Measurements from ENCODE around the gene RSAD2. TPM values are rescaled to one million over a fixed set of nuclear protein-coding genes. Genes with fewer than 3 reads are reported as not detected.

RSAD2 gene
- total RNA-seq, 2 donors from 2014 or later = 2.2 to 6.8 TPM

DNA sequence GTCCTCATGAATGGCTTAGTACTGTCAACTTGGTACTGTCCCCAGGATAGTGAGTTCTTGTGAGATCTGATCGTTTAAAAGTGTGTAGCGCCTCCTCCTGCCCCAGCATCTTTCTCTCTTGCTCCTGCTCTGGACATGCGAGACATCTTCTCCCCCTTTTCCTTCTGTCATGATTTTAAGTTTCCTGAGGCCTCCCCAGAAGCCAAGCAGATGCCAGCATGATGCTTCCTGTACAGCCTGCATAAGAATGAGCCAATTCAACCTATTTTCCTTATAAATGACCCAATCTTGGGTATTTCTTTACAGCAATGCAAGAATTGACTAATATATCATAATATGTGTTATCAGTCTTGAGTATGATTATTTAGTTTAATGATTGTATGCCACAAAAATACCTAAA lies 3.5 kb upstream of the RSAD2 start:
- Mint-ChIP-seq H3K36me3 (peaks cover 6% of the 10 kb centered on the region), H3K4me3 (no peak overlapping the region), H3K27ac (peak overlapping the region in 1 of 2 donors; percentile 54), H3K4me1 (ENCODE audit: low read depth in 2 of 2) (peaks cover 15 to 29% of the 10 kb centered on the region in 2 donors), H3K9me3 (peaks cover 3% of the 10 kb centered on the region), H3K27me3 (peaks cover 0 to 2% of the 10 kb centered on the region in 2 donors)
- ATAC-seq (no peak), DNase-seq (ENCODE audit: low spot score) (no peak)

DNA sequence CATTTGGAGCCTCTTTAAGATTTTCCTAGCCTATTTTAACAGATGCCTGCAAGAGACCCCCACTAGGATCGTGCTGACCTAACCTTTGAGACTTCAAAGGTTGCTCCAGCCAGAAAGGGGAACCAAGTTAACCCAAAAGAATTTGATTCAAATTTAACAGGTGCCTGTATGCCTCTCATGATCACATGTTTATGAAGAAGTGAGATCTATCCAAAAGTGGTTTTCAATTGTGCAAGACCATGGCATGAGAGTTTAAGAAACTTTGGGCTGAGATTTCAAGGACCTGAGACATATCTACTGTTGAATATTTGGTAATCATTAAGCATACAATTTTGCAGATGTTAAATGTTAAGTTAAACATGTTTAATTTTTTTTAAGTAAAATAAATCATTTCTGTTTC lies 1.3 kb upstream of the RSAD2 start:
- H3K4me1 Mint-ChIP-seq (ENCODE audit: low read depth in 2 of 2) = peaks cover 30 to 49% of the 10 kb centered on the region in 2 donors
- no peak for DNase-seq (ENCODE audit: low spot score)
- H3K36me3 Mint-ChIP-seq = peaks cover 6% of the 10 kb centered on the region
- peaks cover 0 to 2% of the 10 kb centered on the region in 2 donors for H3K27me3 Mint-ChIP-seq
- H3K9me3 Mint-ChIP-seq = peaks cover 3% of the 10 kb centered on the region
- H3K27ac Mint-ChIP-seq = peak overlapping the region in 1 of 2 donors; percentile 80
- no peak for ATAC-seq
- H3K4me3 Mint-ChIP-seq = no peak overlapping the region

DNA sequence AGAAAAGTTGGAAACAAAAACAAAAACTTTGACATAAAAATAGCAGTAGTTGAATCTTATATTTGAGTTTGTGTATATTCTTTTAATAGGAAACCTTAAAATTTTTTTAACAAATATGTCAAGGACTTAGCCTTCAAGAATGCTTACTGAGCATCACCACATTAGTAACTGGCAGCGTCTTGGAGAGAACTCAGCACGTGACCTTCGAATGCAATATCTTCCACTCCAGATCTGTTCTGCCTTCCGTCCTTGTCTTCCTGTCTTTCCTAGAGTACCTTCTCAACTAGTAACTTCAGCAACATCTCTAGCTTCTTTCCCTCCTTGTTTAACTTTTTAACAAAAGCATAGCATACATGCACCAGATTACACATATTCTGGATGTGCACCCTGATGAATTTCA lies 972 bp downstream of the RSAD2 start:
- Mint-ChIP-seq H3K4me1 (ENCODE audit: low read depth in 2 of 2) (peaks cover 30 to 50% of the 10 kb centered on the region in 2 donors), H3K9me3 (peaks cover 3% of the 10 kb centered on the region), H3K4me3 (peak overlapping the region; percentile 74), H3K27ac (peak overlapping the region in 1 of 2 donors; percentile 69), H3K36me3 (peaks cover 6% of the 10 kb centered on the region), H3K27me3 (peaks cover 0 to 2% of the 10 kb centered on the region in 2 donors)
- DNase-seq (ENCODE audit: low spot score) = no peak
- ATAC-seq = no peak

DNA sequence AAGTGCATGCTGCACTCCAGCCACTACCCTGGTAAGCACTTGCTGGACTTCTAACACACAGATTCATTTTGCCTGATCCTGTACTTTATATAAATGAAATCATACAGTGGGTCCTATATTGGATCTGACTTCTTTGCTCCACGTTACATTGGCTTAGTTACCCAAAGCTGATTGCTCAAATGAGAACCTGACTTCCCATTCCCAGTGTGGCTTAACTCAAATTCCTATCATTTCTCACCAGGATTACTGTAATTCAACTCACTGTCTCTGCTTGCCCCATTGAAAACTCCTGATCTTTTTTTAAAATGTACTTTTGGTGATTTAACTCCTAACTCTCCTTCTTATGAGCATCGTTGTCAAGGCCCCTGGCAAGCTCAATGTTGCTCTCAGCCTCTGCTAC lies 1.4 kb downstream of the RSAD2 start:
- peak overlapping the region; percentile 68 to 69 for H3K27ac Mint-ChIP-seq
- no peak for DNase-seq (ENCODE audit: low spot score)
- peaks cover 6% of the 10 kb centered on the region for H3K36me3 Mint-ChIP-seq
- peak overlapping the region; percentile 74 for H3K4me3 Mint-ChIP-seq
- H3K27me3 Mint-ChIP-seq = peaks cover 0 to 2% of the 10 kb centered on the region in 2 donors
- peaks cover 31 to 52% of the 10 kb centered on the region in 2 donors for H3K4me1 Mint-ChIP-seq (ENCODE audit: low read depth in 2 of 2)
- H3K9me3 Mint-ChIP-seq = peaks cover 1% of the 10 kb centered on the region
- ATAC-seq = no peak

DNA sequence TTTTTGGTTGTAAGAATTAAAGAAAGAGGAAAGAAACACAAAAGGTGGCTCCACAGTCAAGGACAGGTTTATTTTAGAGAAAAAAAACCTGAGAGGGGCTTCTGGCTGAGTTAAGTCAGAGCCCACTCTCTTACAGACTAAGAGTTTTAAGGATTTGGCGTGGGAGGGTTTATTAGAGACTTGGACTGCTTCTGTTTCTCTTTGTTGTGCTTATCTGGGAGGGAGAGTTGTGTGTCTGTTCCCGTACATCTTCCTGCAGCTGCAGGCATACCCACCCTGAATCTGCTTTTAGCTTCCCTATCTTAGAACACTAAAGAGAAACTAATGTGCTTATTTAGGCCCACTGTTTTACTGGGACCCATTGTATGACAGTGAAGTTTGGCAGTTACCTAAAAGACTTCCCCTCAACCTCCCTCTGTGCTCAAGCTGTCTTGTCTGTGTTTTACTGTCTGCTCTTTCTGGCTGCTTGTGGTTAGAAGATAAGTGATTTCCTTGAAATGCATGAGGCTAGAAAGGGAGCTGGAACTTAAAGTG lies 2.7 kb downstream of the RSAD2 start:
- Mint-ChIP-seq H3K27ac (peak overlapping the region; percentile 61 to 68), H3K9me3 (no peaks in the 10 kb centered on the region), H3K36me3 (peaks cover 7% of the 10 kb centered on the region), H3K27me3 (peaks cover 0 to 3% of the 10 kb centered on the region in 2 donors), H3K4me3 (peak overlapping the region; percentile 73), H3K4me1 (ENCODE audit: low read depth in 2 of 2) (peaks cover 33 to 56% of the 10 kb centered on the region in 2 donors)
- ATAC-seq = peak in 1 of 2 donors; percentile 62
- DNase-seq (ENCODE audit: low spot score) = no peak

DNA sequence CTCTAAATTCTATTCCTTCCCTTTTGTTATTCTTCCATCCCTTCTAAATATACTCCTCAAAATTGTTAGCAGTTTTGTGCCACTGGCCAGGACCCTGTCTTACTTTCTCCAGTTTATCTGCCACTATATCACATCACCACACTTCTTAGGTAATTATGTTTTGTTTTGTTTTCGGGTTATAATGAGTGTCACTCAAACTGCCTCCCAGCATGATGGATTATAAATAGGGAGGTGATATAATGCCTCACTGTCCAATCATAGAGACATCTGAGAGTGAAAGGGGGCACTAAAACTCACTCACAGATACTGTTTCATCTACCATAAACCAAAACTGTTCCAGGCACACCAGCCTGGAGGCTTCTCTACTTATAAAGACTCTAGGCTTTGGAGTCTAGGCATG lies 3.5 kb downstream of the RSAD2 start:
- Mint-ChIP-seq H3K4me1 (ENCODE audit: low read depth in 2 of 2) (peaks cover 33 to 56% of the 10 kb centered on the region in 2 donors), H3K27me3 (peaks cover 0 to 3% of the 10 kb centered on the region in 2 donors), H3K9me3 (no peaks in the 10 kb centered on the region), H3K4me3 (peak overlapping the region; percentile 73), H3K36me3 (peaks cover 7% of the 10 kb centered on the region), H3K27ac (peak overlapping the region; percentile 36 to 61)
- ATAC-seq (no peak), DNase-seq (ENCODE audit: low spot score) (no peak)

DNA sequence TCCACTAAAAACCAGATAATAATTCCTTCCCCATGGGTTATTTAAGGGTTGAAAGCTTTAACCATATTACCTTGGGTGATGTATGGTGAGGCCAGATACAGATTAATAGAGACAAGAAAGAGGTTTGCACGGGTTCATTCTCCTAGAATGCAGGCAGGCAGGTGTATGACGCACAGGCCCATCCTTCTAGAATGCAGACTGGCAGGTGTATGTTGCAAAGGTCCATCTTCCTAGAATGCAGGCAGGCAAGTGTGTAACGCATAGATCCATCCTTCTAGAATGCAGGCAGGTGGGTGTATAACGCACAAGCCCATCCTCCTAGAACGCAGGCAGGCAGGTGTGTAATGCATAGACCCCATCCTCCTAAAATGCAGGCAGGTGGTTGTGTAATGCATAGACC lies 3.9 kb downstream of the RSAD2 start:
- H3K9me3 Mint-ChIP-seq = no peaks in the 10 kb centered on the region
- H3K4me3 Mint-ChIP-seq = peak overlapping the region; percentile 73
- H3K27me3 Mint-ChIP-seq = peaks cover 0 to 3% of the 10 kb centered on the region in 2 donors
- ATAC-seq = no peak
- H3K36me3 Mint-ChIP-seq = peaks cover 7% of the 10 kb centered on the region
- DNase-seq (ENCODE audit: low spot score) = no peak
- peak overlapping the region; percentile 36 to 61 for H3K27ac Mint-ChIP-seq
- H3K4me1 Mint-ChIP-seq (ENCODE audit: low read depth in 2 of 2) = peaks cover 33 to 56% of the 10 kb centered on the region in 2 donors

DNA sequence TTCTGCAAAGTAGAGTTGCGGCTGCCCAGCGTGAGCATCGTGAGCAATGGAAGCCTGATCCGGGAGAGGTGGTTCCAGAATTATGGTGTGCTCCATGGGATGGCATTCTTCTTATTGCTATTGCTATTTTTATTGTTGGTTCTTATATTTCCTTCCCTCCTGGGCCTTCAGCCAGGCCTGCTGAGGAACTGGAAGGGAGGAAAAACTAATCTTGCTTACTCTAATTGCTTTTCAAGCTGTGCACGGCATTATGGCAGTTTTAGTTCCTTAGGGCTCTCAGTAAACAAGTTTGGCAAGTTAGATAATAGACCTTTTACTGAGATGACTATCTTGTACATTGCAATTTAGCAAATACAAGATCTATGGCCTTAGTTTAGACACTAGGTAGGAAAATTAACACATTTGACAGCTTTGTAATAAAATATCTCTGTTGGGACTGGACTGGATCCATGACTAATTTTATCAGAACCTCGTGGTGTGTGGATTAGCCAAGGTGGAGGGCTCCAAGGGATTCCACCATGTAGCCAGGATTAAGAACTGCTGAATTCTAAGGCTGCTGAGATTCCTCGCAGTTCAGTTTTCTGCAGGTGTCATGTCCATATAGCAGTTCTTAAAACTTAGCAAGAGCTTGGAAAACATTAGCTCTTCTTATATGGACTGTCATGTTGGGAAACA lies 6.0 kb downstream of the RSAD2 start:
- DNase-seq (ENCODE audit: low spot score) (no peak), ATAC-seq (no peak)
- Mint-ChIP-seq H3K27me3 (peaks cover 0 to 3% of the 10 kb centered on the region in 2 donors), H3K27ac (no peak overlapping the region), H3K9me3 (no peaks in the 10 kb centered on the region), H3K4me3 (no peak overlapping the region), H3K36me3 (peaks cover 7% of the 10 kb centered on the region), H3K4me1 (ENCODE audit: low read depth in 2 of 2) (peaks cover 21 to 41% of the 10 kb centered on the region in 2 donors)

DNA sequence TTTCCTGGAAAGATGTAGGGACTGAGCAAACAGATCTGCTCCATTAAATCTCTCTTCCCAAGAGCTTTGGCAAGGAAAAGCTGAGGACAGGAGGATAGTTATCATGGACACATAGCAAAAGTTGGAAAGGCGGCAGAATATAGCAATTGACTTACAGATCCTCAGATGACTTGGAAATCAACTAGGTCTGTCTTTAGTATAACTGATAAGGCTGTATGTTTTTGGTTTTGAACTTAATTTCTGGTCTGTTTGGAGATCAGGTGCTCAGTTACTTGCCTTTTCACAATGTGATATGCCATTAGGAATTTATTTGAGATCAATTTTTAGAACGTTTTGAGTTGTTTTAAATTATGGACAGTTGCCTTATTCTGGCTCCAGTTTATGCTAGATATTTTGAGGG lies 8.0 kb downstream of the RSAD2 start:
- peaks cover 0 to 3% of the 10 kb centered on the region in 2 donors for H3K27me3 Mint-ChIP-seq
- no peak overlapping the region for H3K27ac Mint-ChIP-seq
- H3K4me3 Mint-ChIP-seq = no peak overlapping the region
- H3K9me3 Mint-ChIP-seq = no peaks in the 10 kb centered on the region
- H3K36me3 Mint-ChIP-seq = peaks cover 7% of the 10 kb centered on the region
- peaks cover 9 to 23% of the 10 kb centered on the region in 2 donors for H3K4me1 Mint-ChIP-seq (ENCODE audit: low read depth in 2 of 2)
- DNase-seq (ENCODE audit: low spot score) (no peak), ATAC-seq (no peak)

DNA sequence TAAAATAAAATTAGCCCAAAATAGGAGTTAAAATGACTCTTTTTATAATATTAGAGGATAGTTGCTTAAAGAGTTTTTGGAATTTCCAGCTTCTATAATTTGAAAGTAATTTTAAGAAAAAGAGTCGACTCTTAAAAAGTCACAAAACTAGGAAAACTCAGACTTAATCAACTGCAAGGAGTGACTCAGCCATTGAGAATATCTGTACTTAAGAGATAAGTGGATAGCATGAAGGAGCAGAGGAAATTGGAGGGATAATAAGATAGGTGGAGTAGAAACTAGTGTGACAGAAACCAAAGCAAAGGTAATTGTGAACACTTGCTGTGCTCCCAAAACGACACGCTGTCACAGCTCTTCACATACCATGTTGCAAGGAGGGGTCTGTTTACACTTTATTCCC lies 8.4 kb downstream of the RSAD2 start:
- Mint-ChIP-seq H3K36me3 (peaks cover 7% of the 10 kb centered on the region), H3K27ac (no peak overlapping the region), H3K4me1 (ENCODE audit: low read depth in 2 of 2) (peaks cover 6 to 19% of the 10 kb centered on the region in 2 donors), H3K27me3 (peaks cover 0 to 3% of the 10 kb centered on the region in 2 donors), H3K9me3 (no peaks in the 10 kb centered on the region), H3K4me3 (no peak overlapping the region)
- no peak for DNase-seq (ENCODE audit: low spot score)
- no peak for ATAC-seq

DNA sequence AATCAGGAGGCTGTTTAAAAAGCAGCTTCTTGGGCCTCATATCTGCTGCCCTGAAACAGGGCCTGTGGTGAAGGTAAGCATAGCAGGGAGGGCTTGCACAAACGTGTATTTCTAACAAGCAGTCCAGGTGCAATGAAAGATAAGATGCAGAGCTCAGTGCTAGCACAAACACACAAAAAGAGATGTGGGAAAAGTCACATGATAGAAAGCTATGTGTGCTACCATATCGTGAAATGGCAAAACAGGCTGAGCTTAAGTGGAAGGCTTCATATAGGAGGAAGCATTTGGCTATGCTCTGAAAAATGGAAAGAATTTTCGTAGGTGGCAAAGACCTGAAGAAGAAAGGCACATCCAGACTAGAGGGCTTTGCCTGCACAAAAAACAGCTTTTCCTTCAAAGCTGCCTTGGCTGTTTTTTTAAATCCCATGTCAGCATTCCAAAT lies 10.2 kb downstream of the RSAD2 start:
- Mint-ChIP-seq H3K4me1 (ENCODE audit: low read depth in 2 of 2) (peaks cover 3 to 6% of the 10 kb centered on the region in 2 donors), H3K9me3 (no peaks in the 10 kb centered on the region), H3K27ac (no peak overlapping the region), H3K4me3 (no peak overlapping the region), H3K36me3 (peaks cover 7% of the 10 kb centered on the region), H3K27me3 (peaks cover 0 to 3% of the 10 kb centered on the region in 2 donors)
- ATAC-seq = no peak
- no peak for DNase-seq (ENCODE audit: low spot score)

DNA sequence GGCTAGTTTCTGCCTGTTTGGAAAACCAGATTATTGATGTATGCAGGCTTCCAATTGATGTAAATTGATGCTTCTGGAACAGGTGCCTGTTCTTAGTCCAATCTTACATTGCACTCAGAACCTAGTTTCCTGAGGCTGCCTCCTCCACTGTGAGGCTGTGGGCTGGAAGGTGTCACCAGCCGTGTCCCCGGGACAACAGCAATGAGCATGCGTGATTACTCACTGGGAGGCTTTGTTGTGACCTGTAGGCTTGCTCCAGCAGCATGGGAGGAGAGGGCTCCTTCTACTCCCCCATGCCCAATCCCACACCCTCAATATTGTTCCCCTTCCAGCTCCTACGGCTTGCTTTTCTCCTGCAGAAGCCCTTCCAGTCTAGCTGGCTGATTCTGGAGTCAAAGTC lies 11.1 kb downstream of the RSAD2 start:
- Mint-ChIP-seq H3K27me3 (peaks cover 0 to 3% of the 10 kb centered on the region in 2 donors), H3K9me3 (no peaks in the 10 kb centered on the region), H3K4me3 (no peak overlapping the region), H3K4me1 (ENCODE audit: low read depth in 2 of 2) (peaks cover 3 to 6% of the 10 kb centered on the region in 2 donors), H3K27ac (no peak overlapping the region), H3K36me3 (peaks cover 7% of the 10 kb centered on the region)
- DNase-seq (ENCODE audit: low spot score) = no peak
- no peak for ATAC-seq

DNA sequence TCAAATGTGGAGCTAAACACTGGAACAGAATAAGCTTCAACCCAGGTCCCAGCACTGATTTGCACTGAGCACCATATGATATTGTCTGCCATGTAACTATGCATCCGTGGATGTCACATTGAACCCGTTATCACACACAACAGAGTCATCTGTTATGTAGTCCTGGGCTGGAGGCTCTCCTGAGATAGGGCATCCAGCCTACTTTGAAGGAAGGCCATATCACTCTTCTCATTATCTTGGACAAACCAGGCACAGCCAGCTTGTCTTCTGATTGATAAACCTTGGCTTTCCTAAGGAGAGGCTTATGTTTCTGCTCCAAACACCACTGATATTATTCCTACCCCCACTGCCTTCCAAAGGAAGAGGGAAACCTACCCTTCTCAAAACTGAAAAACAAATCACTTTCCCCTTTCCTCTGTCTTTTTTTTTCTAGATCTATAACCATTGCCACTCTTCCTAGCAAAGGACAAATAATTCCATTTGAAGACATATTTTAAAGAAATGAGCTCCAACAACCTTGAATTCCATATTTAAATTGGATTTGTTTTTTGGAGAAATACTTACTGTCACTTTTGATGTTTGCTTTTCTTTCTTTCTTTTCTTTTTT lies 16.4 kb downstream of the RSAD2 start:
- ATAC-seq (no peak), DNase-seq (ENCODE audit: low spot score) (no peak)
- H3K27ac Mint-ChIP-seq = no peak overlapping the region
- H3K9me3 Mint-ChIP-seq = no peaks in the 10 kb centered on the region
- H3K4me1 Mint-ChIP-seq (ENCODE audit: low read depth in 2 of 2) = no peaks in the 10 kb centered on the region
- H3K36me3 Mint-ChIP-seq = no peaks in the 10 kb centered on the region
- no peaks in the 10 kb centered on the region for H3K27me3 Mint-ChIP-seq
- H3K4me3 Mint-ChIP-seq = no peak overlapping the region

Data from natural killer cell treated with Interleukin-12 subunit alpha and Interleukin-12 subunit beta and Interleukin-15 and Interleukin-18, amount 100 ng/mL, for 72 hours (primary cell).